ENCODE results near the gene DERL2. TPM values are rescaled to one million over a fixed set of nuclear protein-coding genes. Genes with fewer than 3 reads are reported as not detected.

The DERL2 gene
- total and polyA plus RNA-seq, 9 of the 15 experiments (the other 6 are each of a cell fraction or from before 2014, with no cell fraction given): 11.5 to 105 (median 30.7) TPM

GRCh38 chr17:5526821-5527598 is 41.0 kb upstream of the DERL2 start:
- H3K36me3 ChIP-seq (ENCODE audit: control insufficient read depth, insufficient read depth, low read length): peaks cover 80% of the 10 kb centered on the region; the same call in 2 of the 3 replicates
- H2AFZ ChIP-seq (ENCODE audit: low read depth, low read length): no peak overlapping the region
- no peak overlapping the region for H3K9ac ChIP-seq (ENCODE audit: insufficient read depth in 1 of 2, low read depth in 2 of 2, low read length in 2 of 2)
- ATAC-seq (peak; percentile 75), FAIRE-seq (peak; percentile 73), DNase-seq (ENCODE audit: extremely low read depth in 1 of 4, low spot score in 3 of 4) (peak; percentile 28 to 69 (median 46))
- no peaks in the 10 kb centered on the region for H3K9me3 ChIP-seq (replicated peaks; ENCODE audit: control insufficient read depth, insufficient read depth, low read depth, low read length)
- intact Hi-C loops (cut with micrococcal nuclease): no loop called here
- BruUV-seq (replicated peaks): no TSS peak
- H3K79me2 ChIP-seq (ENCODE audit: control insufficient read depth, insufficient read depth, low read length): no peaks in the 10 kb centered on the region
- peaks cover 3% of the 10 kb centered on the region for H3K9me1 ChIP-seq (ENCODE audit: control insufficient read depth, insufficient read depth, low read length)
- H3K27ac ChIP-seq (ENCODE audit: extremely low read depth, low read depth, low read length): no peak overlapping the region; the same call in 2 of the 3 replicates
- H4K20me1 ChIP-seq (replicated peaks; ENCODE audit: control insufficient read depth, insufficient read depth, low read length): no peaks in the 10 kb centered on the region
- no peak overlapping the region for H3K4me3 ChIP-seq
- no peaks in the 10 kb centered on the region for H3K27me3 ChIP-seq (ENCODE audit: control insufficient read depth in 2 of 2, insufficient read depth in 2 of 2, low read length in 2 of 2)
- ChIA-PET CTCF (ENCODE audit: low intra/inter-chr PET ratio) (no interaction called here), POLR2A (interaction anchor here (0.6 kb wide), 1 partner anchor 303 kb away, joined by 3 read pairs; no protein-coding TSS in a partner anchor)
- no peak overlapping the region for H3K4me2 ChIP-seq (ENCODE audit: insufficient read depth, low read length)
- no peaks in the 10 kb centered on the region; a peak in 1 of 5 replicates for H3K4me1 ChIP-seq (replicated peaks in 1 of 2; ENCODE audit: control insufficient read depth in 2 of 2, insufficient read depth in 2 of 2, low read length in 2 of 2)
- in situ Hi-C loops (cut with MboI): no loop called here
- WGBS (ENCODE audit: insufficient coverage, low coverage, missing lambda C conversion rate): 60% methylated on average over 14 of the region's 14 CpGs
- TF ChIP-seq ZNF124 (CRISPR knock-in tag; IDR thresholded peaks at IDR 0.05): no peak
- no peak for TF ChIP-seq SMARCA5 (IDR thresholded peaks at IDR 0.05)
- no peak for TF ChIP-seq ZBTB33 (CRISPR knock-in tag; IDR thresholded peaks at IDR 0.05)
- TF ChIP-seq NRF1 (conservative IDR thresholded peaks at IDR 0.05 in 1 of 2, IDR thresholded peaks at IDR 0.05 in 1 of 2): no peak
- no peak for TF ChIP-seq ELK3 (CRISPR knock-in tag; IDR thresholded peaks at IDR 0.05)
- no peak for TF ChIP-seq ZFX (CRISPR knock-in tag; IDR thresholded peaks at IDR 0.05)
- TF ChIP-seq FOS (IDR thresholded peaks at IDR 0.05; ENCODE audit: extremely low read depth, insufficient read length): no peak
- peak; percentile 55; the same call in 1 of the 2 replicates for TF ChIP-seq CREM (IDR thresholded peaks at IDR 0.05; ENCODE audit: low read depth)
- no peak for TF ChIP-seq HOXB6 (CRISPR knock-in tag; IDR thresholded peaks at IDR 0.05; ENCODE audit: borderline replicate concordance)
- no peak for TF ChIP-seq CLOCK (CRISPR knock-in tag; IDR thresholded peaks at IDR 0.05; ENCODE audit: borderline replicate concordance)
- no peak for TF ChIP-seq CSDE1 (IDR thresholded peaks at IDR 0.05)
- no peak for TF ChIP-seq E2F5 (CRISPR knock-in tag; IDR thresholded peaks at IDR 0.05)
- TF ChIP-seq CBX2 (IDR thresholded peaks at IDR 0.05; ENCODE audit: insufficient read depth, low read length, poor library complexity, severe bottlenecking): no peak
- no peak for TF ChIP-seq EP400 (IDR thresholded peaks at IDR 0.05)
- TF ChIP-seq RCOR1 (IDR thresholded peaks at IDR 0.05; ENCODE audit: borderline replicate concordance in 1 of 2, low read depth in 2 of 2, low read length in 2 of 2): 0 out of 4 replicates have a peak, but pooled peaks of 1 of the 2 experiments have one; percentile 6
- no peak for TF ChIP-seq ELF1 (tag; IDR thresholded peaks at IDR 0.05)
